GM10266 (cell line): ENCODE results near the gene TAF11L4.
"Not testable (repeated sequence)": the region's sequence is repeated elsewhere in the genome, so short reads cannot be mapped to it uniquely, and the experiment has no call there.

Experiments used
- DNase-seq: peaks from one replicate; pipeline ENCODE4 v3.0.0; 2012; ENCODE audit errors: extremely low spot score
- TF ChIP-seq, protein P1 (sequence below): IDR thresholded peaks from 2 replicates; pipeline ENCODE4 v1.5.1; 2012; ENCODE audit warnings: mild to moderate bottlenecking, low read depth; ENCODE audit not compliant: control insufficient read depth, insufficient read depth; ENCODE audit errors: missing control alignments

Gene TAF11L4

DNA sequence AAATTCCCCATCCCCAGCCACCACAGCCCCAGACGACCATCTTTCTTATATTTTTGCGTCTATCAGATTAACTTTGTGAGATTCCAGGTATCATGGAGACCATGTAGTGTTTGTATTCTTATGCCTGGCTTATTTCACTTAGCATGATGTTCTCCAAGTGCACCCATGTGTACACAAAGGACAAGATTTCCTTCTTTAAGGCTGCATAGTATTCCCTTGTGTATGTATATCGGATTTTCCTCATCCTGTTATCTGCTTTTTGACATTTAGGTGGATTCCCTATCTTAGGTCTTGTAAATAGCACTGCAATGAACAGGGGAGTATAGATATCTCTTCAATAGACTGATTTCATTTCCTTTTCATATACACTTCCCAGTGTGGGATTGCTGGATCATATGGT lies 28.8 kb upstream of the TAF11L4 start:
- DNase-seq, result no peak

DNA sequence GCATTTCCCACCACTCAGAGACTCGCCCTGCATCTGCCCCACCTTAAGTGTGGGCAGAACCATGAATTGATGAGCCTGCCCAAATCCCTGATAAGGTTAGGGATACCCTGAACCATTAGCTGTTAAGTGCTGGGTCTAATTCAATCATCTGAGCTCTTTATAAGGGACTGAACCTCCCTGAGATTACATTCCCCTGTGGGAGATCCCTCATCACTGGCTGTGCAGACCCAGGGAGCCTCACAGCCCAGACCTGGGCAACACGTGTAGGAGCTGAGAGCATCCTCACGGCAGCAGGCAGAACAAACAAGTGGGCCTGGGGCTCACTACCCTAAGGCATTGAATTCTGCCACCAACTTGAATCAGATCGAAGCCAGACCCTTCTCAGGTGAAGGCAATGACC lies 24.2 kb upstream of the TAF11L4 start:
- TF ChIP-seq, protein P1, sequence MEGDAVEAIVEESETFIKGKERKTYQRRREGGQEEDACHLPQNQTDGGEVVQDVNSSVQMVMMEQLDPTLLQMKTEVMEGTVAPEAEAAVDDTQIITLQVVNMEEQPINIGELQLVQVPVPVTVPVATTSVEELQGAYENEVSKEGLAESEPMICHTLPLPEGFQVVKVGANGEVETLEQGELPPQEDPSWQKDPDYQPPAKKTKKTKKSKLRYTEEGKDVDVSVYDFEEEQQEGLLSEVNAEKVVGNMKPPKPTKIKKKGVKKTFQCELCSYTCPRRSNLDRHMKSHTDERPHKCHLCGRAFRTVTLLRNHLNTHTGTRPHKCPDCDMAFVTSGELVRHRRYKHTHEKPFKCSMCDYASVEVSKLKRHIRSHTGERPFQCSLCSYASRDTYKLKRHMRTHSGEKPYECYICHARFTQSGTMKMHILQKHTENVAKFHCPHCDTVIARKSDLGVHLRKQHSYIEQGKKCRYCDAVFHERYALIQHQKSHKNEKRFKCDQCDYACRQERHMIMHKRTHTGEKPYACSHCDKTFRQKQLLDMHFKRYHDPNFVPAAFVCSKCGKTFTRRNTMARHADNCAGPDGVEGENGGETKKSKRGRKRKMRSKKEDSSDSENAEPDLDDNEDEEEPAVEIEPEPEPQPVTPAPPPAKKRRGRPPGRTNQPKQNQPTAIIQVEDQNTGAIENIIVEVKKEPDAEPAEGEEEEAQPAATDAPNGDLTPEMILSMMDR, result no peak
- no peak for DNase-seq

More for the DNA sequence above, 28.8 kb upstream of the TAF11L4 start:
- TF ChIP-seq, protein P1, result no peak

DNA sequence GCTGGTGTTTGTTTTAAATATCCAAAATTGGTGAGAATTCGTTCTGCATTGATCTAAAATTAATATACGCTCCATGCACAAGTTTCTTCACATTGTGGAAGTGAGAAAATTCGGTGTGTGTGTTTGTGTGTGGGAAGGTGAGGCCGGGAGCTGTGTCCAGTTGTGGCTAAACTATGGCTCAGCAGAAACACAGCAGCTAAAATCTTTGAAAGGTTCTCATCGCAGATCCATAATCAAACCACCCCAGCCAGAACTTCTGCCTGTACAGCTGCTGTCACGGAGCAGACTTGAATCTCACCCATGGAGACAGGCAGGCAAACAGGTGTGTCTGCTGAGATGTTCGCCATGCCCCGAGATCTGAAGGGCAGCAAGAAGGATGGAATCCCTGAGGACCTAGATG lies 23.7 kb upstream of the TAF11L4 start, which contains the start of gene TAF11L2:
Gene TAF11L2 (plus strand): TSS at position 301 of the 400 bp plus-strand sequence.
- not testable (repeated sequence) for DNase-seq

DNA sequence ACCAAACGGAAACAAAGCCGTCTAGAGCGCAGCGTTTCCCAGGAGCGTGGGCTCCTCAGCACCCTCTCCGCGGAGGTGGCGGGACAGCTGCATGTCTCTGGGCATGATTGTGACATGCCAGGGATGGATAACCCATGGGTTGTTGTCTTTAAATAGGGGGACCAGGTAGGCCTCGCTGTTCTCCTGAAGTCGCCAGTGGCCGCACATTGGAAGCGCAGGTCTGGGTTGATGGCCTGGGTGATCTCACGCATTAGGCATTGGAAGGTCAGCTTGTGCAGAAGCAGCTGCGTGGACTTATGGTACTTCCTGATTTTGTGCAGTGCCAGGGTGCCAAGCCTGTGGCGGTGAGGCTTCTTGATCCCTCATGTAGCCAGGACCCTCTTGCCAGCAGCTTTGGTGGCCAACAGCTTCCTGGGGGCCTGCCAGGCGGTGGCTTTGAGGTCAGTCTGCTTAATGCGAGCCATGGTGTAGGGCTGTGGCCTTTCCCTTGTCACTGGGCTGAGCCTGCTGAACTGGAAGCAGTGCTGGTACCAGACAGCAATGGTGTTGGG lies 9.8 kb upstream of the TAF11L4 start:
- no peak for DNase-seq
- TF ChIP-seq, protein P1, result no peak

DNA sequence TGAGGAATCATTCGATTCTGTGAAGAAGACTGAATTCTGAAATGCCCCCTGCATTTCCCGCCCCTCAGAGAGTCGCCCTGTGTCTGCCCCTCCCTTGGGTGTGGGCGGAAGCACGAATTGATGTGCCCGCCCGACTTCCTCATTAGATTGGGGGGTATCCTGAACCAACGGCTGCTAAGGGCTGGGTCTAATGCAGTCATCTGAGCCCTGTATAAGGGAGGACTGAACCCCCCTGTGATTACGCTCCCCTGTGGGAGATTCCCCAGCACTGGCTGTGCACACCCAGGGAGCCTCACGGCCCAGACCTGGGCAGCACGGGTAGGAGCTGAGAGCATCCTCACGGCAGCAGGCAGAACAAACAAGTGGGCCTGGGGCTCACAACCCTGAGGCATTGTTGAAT lies 4.1 kb upstream of the TAF11L4 start:
- DNase-seq, result not testable (repeated sequence)

DNA sequence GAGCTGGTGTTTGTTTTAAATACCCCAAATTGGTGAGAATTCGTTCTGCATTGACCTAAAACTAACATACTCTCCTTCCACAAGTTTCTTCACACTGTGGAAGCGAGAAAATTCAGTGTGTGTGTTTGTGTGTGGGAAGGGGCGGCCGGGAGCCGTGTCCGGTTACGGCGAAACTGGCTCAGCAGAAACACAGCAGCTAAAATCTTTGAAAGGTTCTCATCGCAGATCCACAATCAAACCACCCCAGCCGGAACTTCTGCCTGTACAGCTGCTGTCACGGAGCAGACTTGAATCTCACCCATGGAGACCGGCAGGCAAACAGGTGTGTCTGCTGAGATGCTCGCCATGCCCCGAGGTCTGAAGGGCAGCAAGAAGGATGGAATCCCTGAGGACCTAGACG lies 3.5 kb upstream of the TAF11L4 start, which contains the start of gene TAF11L3:
Gene TAF11L3 (plus strand): TSS at position 301 of the 400 bp plus-strand sequence.
- DNase-seq, result not testable (repeated sequence)

DNA sequence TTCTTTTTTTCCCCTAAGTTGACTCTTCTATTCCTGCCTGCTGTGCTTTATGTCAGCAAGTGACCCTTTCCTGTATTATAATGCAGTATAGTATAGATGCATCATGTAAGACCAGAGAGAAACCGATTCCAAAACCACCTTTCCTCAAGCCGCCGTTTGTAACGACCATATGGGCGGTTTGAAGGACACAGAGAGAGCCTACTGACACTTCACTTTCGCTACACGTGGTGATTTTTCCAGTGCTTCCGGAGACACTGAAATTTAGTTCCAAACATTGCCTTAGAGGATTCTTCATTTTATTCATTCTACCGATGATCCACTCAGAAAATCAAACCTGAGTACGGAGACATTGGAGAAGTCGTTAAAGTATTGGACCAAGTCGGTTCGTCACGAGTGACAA lies 2.1 kb upstream of the TAF11L4 start:
- DNase-seq, result not testable (repeated sequence)

DNA sequence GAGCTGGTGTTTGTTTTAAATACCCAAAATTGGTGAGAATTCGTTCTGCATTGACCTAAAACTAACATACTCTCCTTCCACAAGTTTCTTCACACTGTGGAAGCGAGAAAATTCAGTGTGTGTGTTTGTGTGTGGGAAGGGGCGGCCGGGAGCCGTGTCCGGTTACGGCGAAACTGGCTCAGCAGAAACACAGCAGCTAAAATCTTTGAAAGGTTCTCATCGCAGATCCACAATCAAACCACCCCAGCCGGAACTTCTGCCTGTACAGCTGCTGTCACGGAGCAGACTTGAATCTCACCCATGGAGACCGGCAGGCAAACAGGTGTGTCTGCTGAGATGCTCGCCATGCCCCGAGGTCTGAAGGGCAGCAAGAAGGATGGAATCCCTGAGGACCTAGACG lies 3.3 kb downstream of the TAF11L4 start, which contains the start of gene TAF11L5:
Gene TAF11L5 (plus strand): TSS at position 301 of the 400 bp plus-strand sequence.
- not testable (repeated sequence) for DNase-seq

DNA sequence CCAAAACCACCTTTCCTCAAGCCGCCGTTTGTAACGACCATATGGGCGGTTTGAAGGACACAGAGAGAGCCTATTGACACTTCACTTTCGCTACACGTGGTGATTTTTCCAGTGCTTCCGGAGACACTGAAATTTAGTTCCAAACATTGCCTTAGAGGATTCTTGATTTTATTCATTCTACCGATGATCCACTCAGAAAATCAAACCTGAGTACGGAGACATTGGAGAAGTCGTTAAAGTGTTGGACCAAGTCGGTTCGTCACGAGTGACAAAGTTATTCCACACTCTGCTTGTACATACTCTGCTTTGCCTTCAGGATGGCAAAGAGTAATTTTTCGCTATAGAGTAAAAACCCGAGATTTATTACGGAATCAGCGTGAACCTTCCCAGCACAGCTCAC lies 4.9 kb downstream of the TAF11L4 start:
- DNase-seq, result not testable (repeated sequence)

DNA sequence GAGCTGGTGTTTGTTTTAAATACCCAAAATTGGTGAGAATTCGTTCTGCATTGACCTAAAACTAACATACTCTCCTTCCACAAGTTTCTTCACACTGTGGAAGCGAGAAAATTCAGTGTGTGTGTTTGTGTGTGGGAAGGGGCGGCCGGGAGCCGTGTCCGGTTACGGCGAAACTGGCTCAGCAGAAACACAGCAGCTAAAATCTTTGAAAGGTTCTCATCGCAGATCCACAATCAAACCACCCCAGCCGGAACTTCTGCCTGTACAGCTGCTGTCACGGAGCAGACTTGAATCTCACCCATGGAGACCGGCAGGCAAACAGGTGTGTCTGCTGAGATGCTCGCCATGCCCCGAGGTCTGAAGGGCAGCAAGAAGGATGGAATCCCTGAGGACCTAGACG lies 6.8 kb downstream of the TAF11L4 start, which contains the start of gene TAF11L6:
Gene TAF11L6 (plus strand): TSS at position 301 of the 400 bp plus-strand sequence.
- DNase-seq, result not testable (repeated sequence)
